GM12872 (cell line): ENCODE measurements around the gene GLS.

ENCODE experiments used
- CTCF ChIP-seq: IDR thresholded peaks from 3 replicates; pipeline ENCODE4 v1.5.1; 2011; ENCODE audit warnings: low read depth, mild to moderate bottlenecking, low read length, moderate library complexity; ENCODE audit not compliant: insufficient read depth

Gene GLS

GRCh38 chr2:190891889-190892288, 11.3 kb downstream of the GLS start:
- TF ChIP-seq CTCF, result no peak

- TF ChIP-seq CTCF, result no peak
Observed at GRCh38 chr2:190893157-190893556, 12.5 kb downstream of the GLS start.

- no peak for TF ChIP-seq CTCF
Observed at GRCh38 chr2:190896477-190896876, 15.9 kb downstream of the GLS start.

- TF ChIP-seq CTCF, result no peak
Observed at GRCh38 chr2:190903693-190904450, 23.3 kb downstream of the GLS start.

DNA sequence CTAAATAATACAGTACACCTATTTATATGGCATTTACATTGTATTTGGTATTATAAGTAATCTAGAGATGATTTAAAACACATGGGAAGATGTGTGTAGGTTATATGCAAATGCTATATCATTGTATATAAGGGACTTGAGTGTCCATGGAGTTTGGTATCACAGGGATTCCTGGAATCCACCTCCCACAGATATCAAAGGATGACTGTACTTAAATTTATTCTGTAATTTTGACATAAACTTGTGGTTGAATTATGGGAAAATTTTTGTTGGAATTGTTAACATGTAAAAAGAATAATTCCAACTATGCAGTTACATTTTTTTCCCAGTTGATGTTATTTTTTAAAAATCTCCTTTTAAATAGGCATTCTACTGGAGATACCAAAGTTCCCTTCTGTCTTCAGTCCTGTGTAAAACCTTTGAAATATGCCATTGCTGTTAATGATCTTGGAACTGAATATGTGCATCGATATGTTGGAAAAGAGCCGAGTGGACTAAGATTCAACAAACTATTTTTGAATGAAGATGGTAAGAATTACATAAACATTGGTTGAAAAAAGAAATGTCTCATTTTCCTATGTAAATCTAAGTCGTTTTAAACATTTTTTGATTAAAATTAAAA, 24.1 kb downstream of the GLS start:
- TF ChIP-seq CTCF, result no peak

- TF ChIP-seq CTCF, result no peak
Observed at GRCh38 chr2:190908532-190908931, 27.9 kb downstream of the GLS start.

DNA sequence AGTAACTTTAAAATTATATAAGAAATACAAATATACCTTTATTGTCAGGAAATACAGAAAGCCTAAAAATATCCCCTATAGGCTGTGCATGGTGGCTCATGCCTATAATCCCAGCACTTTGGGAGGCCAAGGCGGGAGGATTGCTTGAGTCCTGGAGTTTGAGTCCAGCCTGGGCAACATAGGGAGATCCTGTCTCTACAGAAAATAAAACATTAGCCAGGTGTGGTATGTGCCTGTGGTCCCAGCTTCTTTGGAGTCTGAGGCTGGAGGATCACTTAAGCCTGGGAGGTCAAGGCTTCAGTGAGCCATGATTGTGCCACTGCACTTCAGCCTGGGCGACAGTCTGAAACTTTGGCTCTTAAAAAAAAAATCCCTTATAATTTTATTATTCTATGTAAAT, 29.1 kb downstream of the GLS start:
- TF ChIP-seq CTCF, result no peak
